GM21528 (cell line): ENCODE results near the gene GPRIN3.
"Not testable (repeated sequence)": the region's sequence is repeated elsewhere in the genome, so short reads cannot be mapped to it uniquely, and the experiment has no call there.

ENCODE experiments used
- ATAC-seq: cut with Tn5 transposase; IDR thresholded peaks from one replicate; pipeline ENCODE4 v1.9.1; 2021; ENCODE audit warnings: mild to moderate bottlenecking, moderate library complexity; ENCODE audit not compliant: unreplicated experiment, low FRiP score

Gene GPRIN3

DNA sequence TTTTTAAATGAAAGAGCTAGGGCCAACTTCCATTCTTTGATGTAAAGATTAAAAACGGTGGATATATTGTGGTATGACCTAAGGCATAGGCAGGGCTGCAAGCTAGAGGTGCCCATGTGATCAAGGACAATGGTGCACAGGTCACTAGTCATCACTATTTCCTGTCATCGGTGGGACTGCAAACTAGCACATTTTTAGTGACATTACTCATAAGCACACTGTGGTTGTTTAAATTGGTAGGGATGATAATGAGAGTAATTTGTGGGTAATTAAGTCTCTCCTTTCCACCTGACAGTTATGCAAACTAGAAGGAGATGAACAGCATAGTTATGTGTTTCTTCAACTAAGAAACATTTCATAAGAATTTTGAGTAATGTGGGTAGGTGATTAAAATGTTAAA lies 85.4 kb downstream of the GPRIN3 start:
- ATAC-seq, result no peak

GRCh38 chr4:89221167-89221867 lies 86.3 kb downstream of the GPRIN3 start:
- no peak for ATAC-seq

GRCh38 chr4:89218587-89218986 lies 89.0 kb downstream of the GPRIN3 start:
- no peak for ATAC-seq

DNA sequence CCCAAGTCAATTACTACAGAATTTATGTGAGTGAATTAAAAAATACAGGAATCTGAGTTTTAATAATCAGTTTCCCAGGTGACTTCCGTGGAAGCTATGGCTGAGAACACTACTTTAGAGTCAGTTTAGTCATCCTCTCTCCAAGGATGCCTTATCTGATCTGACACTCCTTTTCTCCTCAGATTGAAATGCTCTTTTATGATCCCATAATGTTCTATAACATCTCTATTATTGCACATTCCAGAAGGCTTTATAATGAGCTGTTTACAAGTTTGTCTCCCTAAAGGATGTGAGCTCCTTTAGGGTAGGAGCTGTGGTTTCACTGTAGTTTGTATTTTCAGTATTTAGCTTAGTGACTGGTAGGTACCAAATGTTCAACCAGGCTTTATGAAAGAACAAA lies 90.0 kb downstream of the GPRIN3 start:
- ATAC-seq, result no peak

GRCh38 chr4:89216866-89217265 lies 90.7 kb downstream of the GPRIN3 start:
- ATAC-seq, result no peak

GRCh38 chr4:89216422-89216821 lies 91.2 kb downstream of the GPRIN3 start:
- ATAC-seq, result no peak

DNA sequence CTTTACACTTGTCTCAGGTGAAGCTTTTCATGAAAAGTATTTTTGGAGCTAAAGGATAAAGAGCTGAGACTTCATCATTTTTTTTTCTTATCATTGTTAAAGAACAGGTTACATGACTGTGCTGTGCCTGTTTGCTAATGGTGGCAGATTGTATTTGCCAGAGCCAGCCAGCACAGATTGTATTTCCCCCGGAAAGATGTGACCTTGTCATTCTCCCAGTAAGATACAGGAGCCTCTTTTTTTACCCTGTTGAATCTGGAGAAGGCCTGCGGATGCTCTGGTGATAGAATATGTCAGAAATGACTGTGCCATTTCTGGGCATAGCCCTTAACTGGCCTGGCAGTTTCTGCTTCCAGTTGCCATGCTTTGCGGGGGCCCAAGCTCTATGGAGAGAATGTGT lies 91.9 kb downstream of the GPRIN3 start:
- ATAC-seq, result no peak

DNA sequence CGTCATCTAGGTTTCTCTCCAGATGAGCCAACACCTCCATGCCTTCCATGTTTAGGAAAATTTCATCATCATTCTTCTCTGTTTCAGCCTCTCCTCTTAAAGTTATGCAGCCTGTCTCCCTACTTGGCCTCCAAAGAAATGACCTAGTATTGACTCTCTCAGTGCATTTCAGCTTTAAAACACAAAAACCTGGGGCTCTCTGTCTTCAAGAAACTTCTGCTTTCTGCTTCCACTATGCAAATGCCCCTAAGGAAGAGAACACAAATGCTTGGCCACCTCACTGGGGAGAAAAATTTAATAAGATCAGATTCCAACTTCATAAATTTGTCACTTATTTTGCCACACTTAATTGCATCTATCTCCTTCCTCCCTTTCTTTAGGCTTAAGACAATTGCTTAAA lies 93.3 kb downstream of the GPRIN3 start:
- no peak for ATAC-seq

GRCh38 chr4:89213382-89213701 lies 94.3 kb downstream of the GPRIN3 start:
- ATAC-seq, result no peak

DNA sequence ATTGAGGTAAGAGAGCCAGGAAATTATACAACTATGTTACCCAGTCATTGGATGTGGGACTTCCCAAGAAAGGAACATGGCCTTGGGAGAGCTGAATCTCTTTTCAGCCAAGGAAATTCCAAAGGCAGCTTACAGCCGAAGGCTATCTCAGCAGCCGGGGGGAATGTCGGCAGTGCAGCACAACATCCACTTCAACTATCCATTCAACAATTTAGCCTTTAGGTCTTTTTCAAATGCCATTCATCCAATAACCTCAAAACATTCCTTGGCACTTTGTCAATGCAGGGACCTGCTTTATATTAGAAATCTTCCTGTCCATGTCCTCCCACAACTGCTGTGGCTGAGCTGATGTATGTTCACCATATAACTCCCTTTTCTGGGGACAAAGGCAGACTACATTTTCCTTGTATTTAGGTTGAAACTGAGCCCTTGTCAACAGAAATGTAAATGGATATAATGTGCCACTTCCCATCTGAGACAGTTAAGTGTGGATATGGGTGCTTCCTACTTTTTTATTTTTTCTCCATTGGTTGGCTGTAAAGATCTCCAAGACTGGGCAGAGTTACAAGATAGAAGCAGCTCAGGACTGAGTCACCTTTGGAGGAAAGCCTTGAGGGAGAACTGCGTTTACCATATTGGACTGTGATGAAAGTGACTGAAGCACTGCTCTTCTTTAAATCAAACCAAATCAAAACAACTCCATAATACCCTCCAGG lies 94.8 kb downstream of the GPRIN3 start:
- no peak for ATAC-seq

- ATAC-seq, result no peak
Measured at GRCh38 chr4:89204624-89205023, 103.0 kb downstream of the GPRIN3 start.

DNA sequence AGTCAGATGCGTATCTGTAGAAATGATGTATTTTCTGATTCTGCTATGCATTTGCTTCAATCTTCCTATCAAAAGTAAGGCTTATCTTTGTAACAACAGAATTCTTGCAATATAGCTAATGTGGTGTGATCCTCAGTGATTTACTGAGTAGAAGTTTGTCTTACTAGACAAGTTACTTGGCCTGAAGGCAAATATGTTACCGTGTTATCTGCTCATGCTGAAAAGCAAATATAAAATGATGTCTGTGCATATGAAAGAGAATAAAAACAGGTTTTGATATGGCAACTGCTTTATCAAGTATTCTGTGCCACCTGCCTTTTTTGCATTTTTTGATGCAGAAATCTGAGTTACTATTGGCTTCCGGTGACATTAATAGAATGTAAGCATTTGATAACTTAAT lies 103.7 kb downstream of the GPRIN3 start:
- no peak for ATAC-seq

- ATAC-seq, result not testable (repeated sequence)
Measured at GRCh38 chr4:89199394-89199793, 108.2 kb downstream of the GPRIN3 start.

- ATAC-seq, result no peak
Measured at GRCh38 chr4:89197920-89198319, 109.7 kb downstream of the GPRIN3 start.

- no peak for ATAC-seq
Measured at GRCh38 chr4:89196745-89197144, 110.9 kb downstream of the GPRIN3 start.

DNA sequence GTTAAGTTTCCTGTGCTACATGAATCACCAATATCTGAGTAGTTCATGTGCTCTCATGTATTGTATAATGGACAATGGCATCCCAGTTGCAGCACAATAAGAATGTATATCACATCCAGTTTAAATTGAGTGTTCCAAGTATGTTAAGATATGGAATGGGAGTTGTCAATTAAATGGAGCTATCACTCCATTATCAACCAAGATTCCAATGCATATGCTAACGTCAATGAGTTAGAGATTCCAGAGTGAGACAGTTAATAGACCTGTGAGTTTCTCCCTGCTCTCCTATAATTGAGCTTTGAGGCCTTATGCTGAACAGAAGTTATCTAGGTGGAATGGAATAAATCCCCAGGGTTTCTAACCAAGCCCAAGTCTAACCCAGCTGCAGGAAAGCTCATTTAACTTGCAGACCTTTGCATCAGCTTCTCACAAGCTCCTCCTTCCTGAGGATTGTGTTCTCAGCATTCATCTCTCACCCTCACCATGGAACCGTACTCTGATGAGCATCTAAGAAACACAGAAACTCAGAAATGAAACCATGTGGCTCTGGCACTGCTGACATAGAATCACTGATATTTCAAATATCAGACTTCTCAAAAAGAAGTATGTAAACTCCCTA lies 111.4 kb downstream of the GPRIN3 start:
- no peak for ATAC-seq

DNA sequence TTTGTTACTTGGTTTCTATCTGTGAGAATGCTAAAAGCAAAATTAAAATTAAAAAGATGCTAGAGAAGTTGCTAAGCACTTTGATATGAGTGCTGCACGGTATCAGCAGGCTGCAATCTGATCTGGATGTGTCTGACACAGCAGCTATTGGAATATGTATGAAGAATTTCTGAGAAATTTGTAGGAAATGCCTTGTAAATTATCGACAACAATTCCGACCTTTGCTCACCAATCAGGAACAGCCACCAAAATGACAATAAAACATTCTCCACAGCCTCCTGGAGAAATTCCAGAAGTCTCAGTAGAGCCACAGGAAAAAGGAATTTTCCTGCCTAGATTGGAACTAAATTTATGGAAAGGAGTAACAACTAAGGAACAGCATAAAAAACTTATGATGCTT lies 113.8 kb downstream of the GPRIN3 start:
- no peak for ATAC-seq
